ENCODE data around the gene KCNK7.

The KCNK7 gene

DNA sequence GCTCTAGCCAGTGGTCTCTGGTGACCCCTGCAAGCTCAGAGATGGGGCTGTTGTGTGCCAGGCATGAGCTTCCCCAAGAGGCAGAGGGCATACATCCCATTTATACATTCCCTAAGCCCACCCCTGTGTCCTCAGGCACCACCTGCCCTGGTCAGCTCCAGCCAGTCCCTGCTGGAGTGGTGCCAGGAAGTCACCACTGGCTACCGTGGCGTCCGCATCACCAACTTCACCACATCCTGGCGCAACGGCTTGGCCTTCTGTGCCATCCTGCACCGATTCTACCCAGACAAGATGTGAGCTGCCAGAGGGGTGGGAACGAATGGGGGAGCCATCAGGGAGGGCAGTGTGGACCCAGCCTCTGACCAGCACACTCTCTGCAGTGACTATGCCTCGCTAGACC is 11.5 kb downstream of the KCNK7 start:
- no peak for DNase-seq (ENCODE audit: low spot score)
- in situ Hi-C loops (cut with MboI; ENCODE audit: low sequenced_read_pairs, unreplicated experiment) = no loop called here
- TF ChIP-seq CTCF (IDR thresholded peaks at IDR 0.05; ENCODE audit: borderline replicate concordance, control extremely low read depth, extremely low read depth, insufficient read depth, missing control alignments) = no peak

DNA sequence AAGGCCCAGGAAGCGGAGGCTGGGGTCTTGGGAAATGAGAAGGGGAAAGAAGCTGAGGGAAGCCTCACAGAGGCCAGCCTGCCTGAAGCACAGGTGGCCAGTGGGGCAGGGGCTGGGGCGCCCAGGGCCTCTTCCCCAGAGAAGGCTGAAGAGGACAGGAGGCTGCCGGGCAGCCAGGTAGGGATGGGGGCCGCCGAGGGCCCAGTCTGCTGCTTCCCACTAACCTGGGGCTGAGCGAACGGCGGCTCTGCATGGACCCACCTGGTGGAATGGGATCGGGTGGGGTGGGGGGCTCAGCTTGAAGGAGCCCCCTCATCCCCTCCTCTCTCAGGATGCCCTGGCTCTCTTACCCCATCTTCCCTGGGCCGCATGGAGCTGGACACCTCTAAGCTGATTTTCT is 12.0 kb downstream of the KCNK7 start:
- TF ChIP-seq CTCF (IDR thresholded peaks at IDR 0.05; ENCODE audit: borderline replicate concordance, control extremely low read depth, extremely low read depth, insufficient read depth, missing control alignments) = no peak
- in situ Hi-C loops (cut with MboI; ENCODE audit: low sequenced_read_pairs, unreplicated experiment) = no loop called here
- DNase-seq (ENCODE audit: low spot score) = no peak

GRCh38 chr11:65581928-65582327 is 13.7 kb downstream of the KCNK7 start:
- no peak for TF ChIP-seq CTCF (IDR thresholded peaks at IDR 0.05; ENCODE audit: borderline replicate concordance, control extremely low read depth, extremely low read depth, insufficient read depth, missing control alignments)
- in situ Hi-C loops (cut with MboI; ENCODE audit: low sequenced_read_pairs, unreplicated experiment) = no loop called here

DNA sequence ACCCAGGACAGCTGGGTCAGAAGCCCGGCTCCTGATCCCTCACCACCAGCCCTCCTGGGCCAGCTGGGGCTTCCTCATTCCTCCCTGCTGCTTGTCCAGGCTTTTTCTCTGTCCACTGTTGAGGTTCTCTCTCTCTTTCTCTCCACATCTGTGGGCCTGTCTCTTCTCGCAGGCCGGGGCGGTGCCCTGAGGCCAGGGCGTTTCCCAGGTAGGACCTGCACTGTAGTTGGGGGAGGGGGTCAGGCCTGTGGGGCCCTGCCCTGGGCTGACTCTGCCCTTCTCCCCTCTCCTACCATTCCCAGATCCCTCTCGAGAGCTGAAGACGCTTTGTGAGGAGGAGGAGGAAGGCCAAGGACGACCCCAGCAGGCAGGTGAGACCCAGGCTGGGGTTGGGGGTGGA is 14.8 kb downstream of the KCNK7 start:
- TF ChIP-seq CTCF (IDR thresholded peaks at IDR 0.05; ENCODE audit: borderline replicate concordance, control extremely low read depth, extremely low read depth, insufficient read depth, missing control alignments) = no peak
- DNase-seq (ENCODE audit: low spot score) = no peak
- in situ Hi-C loops (cut with MboI; ENCODE audit: low sequenced_read_pairs, unreplicated experiment) = no loop called here

More at GRCh38 chr11:65581928-65582327, 13.7 kb downstream of the KCNK7 start:
- no peak for DNase-seq (ENCODE audit: low spot score)

DNA sequence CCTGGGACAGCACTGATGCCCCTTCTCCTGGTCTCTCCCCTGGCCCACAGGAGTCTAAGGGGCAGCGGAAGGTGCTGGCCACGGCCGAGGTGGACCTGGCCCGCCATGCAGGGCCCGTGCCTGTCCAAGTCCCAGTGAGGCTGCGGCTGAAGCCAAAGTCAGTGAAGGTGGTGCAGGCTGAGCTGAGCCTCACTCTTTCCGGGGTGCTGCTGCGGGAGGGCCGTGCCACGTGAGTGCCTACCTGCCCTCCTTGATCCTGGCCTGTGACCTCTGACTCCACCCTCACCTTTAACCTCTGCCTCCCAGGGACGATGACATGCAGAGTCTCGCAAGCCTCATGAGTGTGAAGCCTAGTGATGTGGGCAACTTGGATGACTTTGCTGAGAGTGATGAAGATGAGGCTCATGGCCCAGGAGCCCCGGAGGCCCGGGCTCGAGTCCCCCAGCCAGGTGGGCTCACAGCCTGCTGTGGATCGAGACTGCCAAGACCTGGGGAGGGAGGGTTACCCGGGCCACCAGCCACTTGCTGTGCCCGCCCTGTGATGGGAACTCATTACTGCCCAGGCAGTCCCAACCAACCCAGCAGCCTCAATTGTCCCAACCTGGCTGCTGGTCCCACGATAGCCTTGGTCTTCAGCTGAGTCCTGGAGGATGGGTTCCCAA is 15.4 kb downstream of the KCNK7 start:
- in situ Hi-C loops (cut with MboI; ENCODE audit: low sequenced_read_pairs, unreplicated experiment) = no loop called here
- DNase-seq (ENCODE audit: low spot score) = no peak
- no peak for TF ChIP-seq CTCF (IDR thresholded peaks at IDR 0.05; ENCODE audit: borderline replicate concordance, control extremely low read depth, extremely low read depth, insufficient read depth, missing control alignments)

DNA sequence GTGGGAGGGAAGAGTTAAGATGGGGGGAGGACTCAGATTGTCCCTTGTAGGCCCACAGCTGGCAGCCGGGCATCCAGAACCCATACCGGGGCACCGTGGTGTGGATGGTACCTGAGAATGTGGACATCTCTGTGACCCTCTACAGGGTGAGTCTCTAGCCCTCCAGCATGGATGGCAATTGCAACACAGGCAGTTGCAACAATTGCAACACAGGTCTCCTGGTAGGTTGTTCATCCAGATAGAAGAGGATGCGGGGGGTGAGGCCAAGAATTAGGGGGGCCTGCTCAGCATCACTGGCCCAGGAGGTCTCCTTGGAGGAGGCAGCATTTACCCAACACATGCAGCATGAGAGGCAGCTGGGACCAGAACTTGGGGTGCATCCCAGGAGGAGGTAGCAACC is 16.3 kb downstream of the KCNK7 start:
- TF ChIP-seq CTCF (IDR thresholded peaks at IDR 0.05; ENCODE audit: borderline replicate concordance, control extremely low read depth, extremely low read depth, insufficient read depth, missing control alignments) = no peak
- in situ Hi-C loops (cut with MboI; ENCODE audit: low sequenced_read_pairs, unreplicated experiment) = no loop called here
- DNase-seq (ENCODE audit: low spot score) = no peak
